ENCODE results near the gene MACO1.
A peak's percentile ranks its signal among the peaks of the same experiment; 100 is the strongest.

MACO1 gene

DNA sequence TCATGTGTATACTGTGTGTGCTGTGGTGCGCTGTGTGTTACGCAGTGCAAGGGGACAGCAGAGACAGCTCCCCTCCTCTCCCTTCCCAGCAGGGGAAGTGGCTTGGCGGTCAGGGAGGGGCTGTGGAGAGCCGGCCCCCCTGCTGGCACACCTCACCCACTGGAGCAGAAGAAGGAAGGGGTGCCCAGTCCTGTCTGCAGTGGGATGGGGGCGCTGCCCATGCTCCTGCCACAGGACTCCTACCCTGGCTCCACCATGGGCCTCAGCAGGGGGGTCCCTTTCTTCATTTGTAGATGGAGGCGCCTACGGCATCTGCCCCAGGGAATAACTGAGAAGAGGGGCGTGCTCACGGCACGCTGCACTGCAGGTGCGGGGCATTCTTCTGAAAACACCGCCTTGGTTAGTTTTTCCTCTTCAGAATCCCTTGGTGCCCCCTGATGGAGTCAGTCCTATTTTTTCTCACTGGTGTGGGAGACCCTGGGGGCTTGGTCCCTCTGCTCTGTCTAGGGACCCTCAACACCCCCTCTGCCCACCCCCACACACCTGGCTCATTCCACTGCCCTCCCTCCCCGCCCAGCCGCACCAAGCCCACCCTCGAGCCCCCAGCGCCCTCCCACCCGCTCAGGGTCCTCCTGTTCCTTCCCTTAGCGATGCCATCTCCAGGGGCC, 99.0 kb downstream of the MACO1 start:
- Mint-ChIP-seq H3K4me1 (ENCODE audit: low read depth) (peaks cover 5% of the 10 kb centered on the region), H3K36me3 (no peaks in the 10 kb centered on the region), H3K4me3 (no peak overlapping the region), H3K27ac (no peak overlapping the region), H3K9me3 (ENCODE audit: low read depth) (no peaks in the 10 kb centered on the region), H3K27me3 (no peaks in the 10 kb centered on the region)

DNA sequence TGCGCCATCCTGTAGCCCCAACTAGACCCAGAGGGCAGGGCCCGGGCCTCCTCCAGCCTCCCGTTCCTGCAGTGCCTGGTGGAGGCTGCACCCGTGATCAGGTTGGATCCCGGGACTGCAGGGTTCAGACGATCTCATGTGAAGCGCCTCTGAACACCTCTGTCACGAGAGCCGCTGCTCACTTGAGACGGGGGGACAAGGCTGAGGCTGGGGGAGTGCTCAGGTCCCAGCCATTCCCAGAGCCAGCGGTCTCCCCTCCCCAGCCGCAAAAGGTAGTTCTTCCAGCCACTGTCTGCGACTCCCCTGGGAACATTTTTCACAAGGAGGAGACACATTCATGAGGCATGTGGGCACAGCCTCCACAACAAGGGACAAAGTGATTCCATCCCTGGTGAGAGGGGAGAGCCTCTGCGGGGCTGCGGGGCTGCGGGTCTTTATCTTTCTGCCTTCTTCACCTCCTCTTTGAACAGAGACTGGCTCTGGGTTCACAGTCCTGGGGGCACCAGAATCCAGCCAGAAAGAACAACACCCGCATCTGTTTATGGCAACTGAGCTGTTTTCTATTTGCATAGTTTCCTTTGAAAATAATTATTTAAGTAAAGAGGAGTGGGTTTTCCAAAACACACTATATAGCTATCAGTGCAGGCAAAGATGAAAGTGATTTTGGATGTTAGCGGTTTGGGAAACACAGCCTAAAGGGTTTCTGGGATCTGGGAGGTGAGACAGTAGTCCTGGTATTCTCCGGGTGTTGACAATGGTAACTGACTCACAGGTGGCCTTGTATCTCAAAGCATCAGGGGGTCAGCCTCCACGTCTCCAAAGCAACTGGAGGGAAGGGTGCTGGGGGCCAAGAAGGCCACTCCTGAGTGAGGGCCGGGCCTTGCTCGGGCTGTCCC, 99.7 kb downstream of the MACO1 start:
- H3K27me3 Mint-ChIP-seq: no peaks in the 10 kb centered on the region
- no peaks in the 10 kb centered on the region for H3K36me3 Mint-ChIP-seq
- H3K4me3 Mint-ChIP-seq: no peak overlapping the region
- H3K9me3 Mint-ChIP-seq (ENCODE audit: low read depth): no peaks in the 10 kb centered on the region
- peaks cover 5% of the 10 kb centered on the region for H3K4me1 Mint-ChIP-seq (ENCODE audit: low read depth)
- H3K27ac Mint-ChIP-seq: no peak overlapping the region

DNA sequence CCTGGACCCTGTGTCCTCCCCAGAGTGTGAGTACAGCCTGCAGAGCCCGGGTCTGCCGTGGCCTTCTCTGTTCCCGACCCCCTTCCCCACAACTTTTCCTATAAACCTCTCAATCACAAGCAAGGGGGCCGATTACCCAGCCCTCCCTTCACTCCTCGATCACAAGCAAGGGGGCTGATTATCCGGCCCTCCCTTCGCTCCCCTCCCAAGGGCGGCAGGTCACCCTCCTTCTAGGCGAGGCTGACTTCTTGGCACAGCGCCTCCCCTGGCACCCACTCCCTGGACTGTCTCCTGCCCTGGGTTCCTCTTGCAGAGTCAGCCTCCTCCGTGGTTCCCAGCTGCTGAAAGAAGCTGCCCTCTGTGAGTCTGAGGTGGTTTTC, 100.4 kb downstream of the MACO1 start:
- H3K4me3 Mint-ChIP-seq: no peak overlapping the region
- no peaks in the 10 kb centered on the region for H3K27me3 Mint-ChIP-seq
- H3K9me3 Mint-ChIP-seq (ENCODE audit: low read depth): no peaks in the 10 kb centered on the region
- H3K4me1 Mint-ChIP-seq (ENCODE audit: low read depth): peaks cover 3% of the 10 kb centered on the region
- H3K27ac Mint-ChIP-seq: no peak overlapping the region
- no peaks in the 10 kb centered on the region for H3K36me3 Mint-ChIP-seq

DNA sequence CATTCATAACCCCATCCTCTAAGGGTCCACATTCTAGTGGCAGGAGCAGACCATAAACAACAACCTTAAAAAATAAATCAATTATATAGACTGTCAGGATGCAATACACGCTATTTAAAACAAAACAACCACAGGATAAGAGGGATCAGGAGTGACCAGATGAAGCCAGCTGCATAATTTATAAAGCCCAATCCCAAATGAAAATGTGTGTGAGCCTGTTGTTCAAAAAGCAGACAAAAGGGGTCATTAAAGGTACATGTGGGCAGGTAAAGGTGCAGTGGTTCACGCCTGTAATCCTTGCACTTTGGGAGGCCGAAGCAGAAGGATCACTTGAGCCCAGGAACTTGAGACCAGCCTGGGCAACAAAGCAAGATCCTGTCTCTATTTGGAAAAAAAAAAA, 102.3 kb downstream of the MACO1 start:
- Mint-ChIP-seq H3K4me1 (ENCODE audit: low read depth) (peaks cover 3% of the 10 kb centered on the region), H3K4me3 (no peak overlapping the region), H3K36me3 (no peaks in the 10 kb centered on the region), H3K9me3 (ENCODE audit: low read depth) (no peaks in the 10 kb centered on the region), H3K27me3 (no peaks in the 10 kb centered on the region), H3K27ac (no peak overlapping the region)

DNA sequence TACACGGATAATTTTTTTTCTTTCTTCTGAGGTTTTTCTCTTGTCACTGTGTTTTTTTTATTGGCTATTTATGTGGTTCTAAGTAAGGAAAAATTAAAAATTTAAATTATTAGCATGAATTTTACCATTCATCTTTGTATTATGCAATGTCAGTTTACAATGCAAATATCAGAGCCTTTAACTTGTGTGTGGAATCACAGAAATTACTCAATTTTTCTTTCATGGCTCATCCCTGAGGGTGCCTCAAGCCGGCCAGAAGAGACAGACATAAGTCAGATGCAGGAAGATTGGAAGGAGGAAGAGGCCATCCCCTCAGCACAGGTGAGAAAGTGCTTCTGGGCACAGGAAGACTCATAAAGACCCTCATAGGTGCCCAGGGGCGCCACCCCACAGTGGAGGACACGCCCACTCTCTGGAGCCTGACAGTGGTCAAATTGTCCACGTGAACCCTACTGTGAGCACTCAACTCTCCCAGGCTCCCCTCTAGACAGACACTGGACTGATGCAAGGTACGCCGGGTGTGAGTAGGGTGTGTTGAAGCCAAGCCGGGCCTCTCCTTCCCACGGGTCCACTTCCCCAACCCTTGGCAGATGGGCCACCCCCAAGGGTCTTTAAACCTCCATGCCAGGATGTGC, 103.2 kb downstream of the MACO1 start:
- Mint-ChIP-seq H3K4me3 (no peak overlapping the region), H3K27ac (no peak overlapping the region), H3K9me3 (ENCODE audit: low read depth) (no peaks in the 10 kb centered on the region), H3K36me3 (no peaks in the 10 kb centered on the region), H3K4me1 (ENCODE audit: low read depth) (peaks cover 6% of the 10 kb centered on the region), H3K27me3 (no peaks in the 10 kb centered on the region)

DNA sequence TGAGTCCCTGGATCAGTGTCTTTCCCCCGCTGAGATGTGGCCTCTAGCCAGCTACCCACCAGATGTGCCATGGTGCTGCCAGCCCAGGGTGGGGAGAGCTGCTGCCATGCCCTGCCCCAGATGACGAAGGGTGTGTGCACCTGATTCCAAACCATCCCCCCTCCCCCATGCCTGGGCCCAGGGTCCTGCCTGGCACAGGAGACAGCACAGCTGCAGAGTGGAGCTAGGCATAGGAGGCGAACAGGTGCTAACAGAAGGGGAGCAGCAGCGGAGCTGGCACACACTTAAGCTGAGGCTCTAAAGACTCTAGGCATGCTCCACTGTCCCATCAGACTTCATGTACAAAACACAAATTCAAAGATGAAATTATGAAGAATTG, 103.7 kb downstream of the MACO1 start:
- no peaks in the 10 kb centered on the region for H3K27me3 Mint-ChIP-seq
- H3K27ac Mint-ChIP-seq: no peak overlapping the region
- no peaks in the 10 kb centered on the region for H3K36me3 Mint-ChIP-seq
- H3K4me3 Mint-ChIP-seq: no peak overlapping the region
- no peaks in the 10 kb centered on the region for H3K9me3 Mint-ChIP-seq (ENCODE audit: low read depth)
- H3K4me1 Mint-ChIP-seq (ENCODE audit: low read depth): peaks cover 3% of the 10 kb centered on the region

DNA sequence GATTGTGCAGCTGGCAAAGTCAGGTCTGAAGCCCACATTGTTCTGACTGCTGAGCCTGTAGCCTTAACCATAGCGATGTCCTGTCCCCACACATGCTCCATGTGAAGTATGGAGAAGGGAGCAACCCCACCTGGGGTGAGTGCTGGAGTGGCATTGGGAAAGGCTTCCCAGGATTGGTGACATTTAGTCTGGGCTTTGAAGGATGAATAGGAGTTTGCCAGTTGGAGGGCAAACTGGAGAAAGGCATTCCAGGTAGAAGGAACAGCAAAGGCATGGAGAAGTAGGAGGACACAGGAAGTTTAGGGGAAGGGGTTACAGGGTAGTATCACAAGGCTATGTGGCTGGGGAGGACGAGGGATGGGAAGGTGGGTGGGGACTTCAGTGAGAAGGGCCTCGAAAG, 105.4 kb downstream of the MACO1 start:
- Mint-ChIP-seq H3K9me3 (ENCODE audit: low read depth) (no peaks in the 10 kb centered on the region), H3K36me3 (no peaks in the 10 kb centered on the region), H3K4me1 (ENCODE audit: low read depth) (peaks cover 3% of the 10 kb centered on the region), H3K4me3 (no peak overlapping the region), H3K27ac (no peak overlapping the region), H3K27me3 (no peaks in the 10 kb centered on the region)

DNA sequence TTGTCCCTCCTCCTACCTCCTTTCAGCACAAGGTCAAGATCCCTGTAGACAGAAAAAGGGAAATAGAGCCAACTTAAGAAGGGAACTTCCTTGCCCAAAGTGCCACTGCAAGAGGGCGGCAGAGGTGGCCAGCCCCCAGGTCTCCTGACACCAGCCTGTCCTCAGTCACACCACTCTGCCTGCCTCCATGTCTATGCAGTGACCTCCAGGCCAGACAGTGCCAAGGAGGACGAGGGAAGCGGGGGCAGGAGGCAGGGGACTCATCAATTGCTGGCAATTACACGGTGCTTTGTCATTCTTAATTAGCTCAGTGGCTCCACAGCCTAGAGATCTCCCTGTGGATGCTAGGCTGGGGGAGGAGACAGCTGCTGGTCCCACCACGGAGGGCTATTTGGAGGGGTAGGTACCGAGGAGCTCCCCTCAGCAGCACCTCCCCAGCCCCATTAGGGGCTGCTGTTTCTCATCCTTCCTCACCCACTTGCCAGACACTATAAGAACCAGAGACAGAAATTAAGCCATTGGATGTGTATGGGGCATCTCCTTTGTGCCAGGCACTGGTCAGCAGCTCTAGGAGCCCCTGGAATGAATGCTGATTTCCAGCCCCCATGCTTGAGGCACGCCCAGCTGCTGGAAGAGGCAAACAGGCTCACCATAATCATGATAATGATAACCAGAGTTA, 106.6 kb downstream of the MACO1 start:
- no peak overlapping the region for H3K27ac Mint-ChIP-seq
- H3K4me3 Mint-ChIP-seq: no peak overlapping the region
- H3K4me1 Mint-ChIP-seq (ENCODE audit: low read depth): peaks cover 3% of the 10 kb centered on the region
- H3K27me3 Mint-ChIP-seq: no peaks in the 10 kb centered on the region
- no peaks in the 10 kb centered on the region for H3K9me3 Mint-ChIP-seq (ENCODE audit: low read depth)
- no peaks in the 10 kb centered on the region for H3K36me3 Mint-ChIP-seq

DNA sequence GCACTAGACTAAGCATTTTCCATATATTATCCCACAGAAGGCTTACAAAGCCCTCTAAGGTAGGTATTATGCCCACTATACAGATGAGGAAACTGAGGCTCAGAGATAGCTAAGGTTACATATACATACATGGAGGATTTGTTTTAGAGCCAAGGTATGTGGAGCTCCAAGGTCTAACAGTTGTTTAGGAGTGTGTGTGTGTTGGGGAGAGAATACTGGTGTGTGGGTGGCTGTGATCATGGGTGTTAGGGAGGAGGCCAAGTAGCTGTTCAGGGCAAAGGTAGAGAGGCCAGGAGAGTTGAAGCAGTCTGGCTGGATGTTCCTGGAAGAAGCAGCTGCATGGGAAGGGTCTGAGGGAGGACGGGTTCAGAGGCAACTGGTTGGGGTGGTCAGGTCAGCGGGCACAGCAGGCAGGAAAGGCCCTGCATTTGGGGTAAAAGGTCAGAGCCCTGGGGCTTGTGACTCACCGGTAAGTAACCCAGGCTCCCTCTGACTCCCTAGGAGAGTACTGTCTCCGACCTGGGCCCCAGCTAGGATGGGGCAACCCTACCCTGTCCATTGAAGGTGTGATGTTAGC, 107.6 kb downstream of the MACO1 start:
- Mint-ChIP-seq H3K27ac (no peak overlapping the region), H3K4me1 (ENCODE audit: low read depth) (peaks cover 3% of the 10 kb centered on the region), H3K27me3 (no peaks in the 10 kb centered on the region), H3K36me3 (no peaks in the 10 kb centered on the region), H3K4me3 (no peak overlapping the region), H3K9me3 (ENCODE audit: low read depth) (no peaks in the 10 kb centered on the region)

DNA sequence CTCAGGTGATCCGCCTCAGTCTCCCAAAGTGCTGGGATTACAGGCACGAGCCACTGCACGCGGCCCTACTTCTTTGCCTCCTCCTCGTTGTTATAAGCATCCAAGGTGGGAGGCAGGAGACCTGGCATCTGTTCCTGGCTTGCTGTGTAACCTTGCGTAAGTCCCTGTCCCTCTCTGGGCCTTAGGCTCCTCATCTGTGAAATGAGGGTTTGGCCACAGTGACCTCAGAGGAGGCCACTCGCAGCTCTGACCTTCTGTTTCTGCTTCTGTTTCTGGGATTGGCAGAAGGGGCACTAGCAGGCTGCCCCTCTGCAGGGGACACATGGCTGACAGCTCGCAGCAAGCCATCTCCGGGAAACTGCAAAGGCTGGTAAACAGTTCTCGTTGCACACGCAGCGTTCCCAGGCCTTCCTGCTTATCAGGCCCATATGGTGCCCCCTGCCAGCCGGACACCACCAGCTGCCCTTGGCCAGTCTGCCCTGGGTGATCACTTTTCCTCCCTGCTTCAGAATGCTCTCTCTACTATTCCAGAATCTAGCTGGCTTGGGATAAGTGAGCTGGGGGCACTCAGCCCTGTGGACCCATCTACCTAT, 110.1 kb downstream of the MACO1 start:
- Mint-ChIP-seq H3K4me1 (ENCODE audit: low read depth) (peaks cover 18% of the 10 kb centered on the region), H3K27me3 (no peaks in the 10 kb centered on the region), H3K9me3 (ENCODE audit: low read depth) (no peaks in the 10 kb centered on the region), H3K27ac (no peak overlapping the region), H3K4me3 (no peak overlapping the region), H3K36me3 (no peaks in the 10 kb centered on the region)

DNA sequence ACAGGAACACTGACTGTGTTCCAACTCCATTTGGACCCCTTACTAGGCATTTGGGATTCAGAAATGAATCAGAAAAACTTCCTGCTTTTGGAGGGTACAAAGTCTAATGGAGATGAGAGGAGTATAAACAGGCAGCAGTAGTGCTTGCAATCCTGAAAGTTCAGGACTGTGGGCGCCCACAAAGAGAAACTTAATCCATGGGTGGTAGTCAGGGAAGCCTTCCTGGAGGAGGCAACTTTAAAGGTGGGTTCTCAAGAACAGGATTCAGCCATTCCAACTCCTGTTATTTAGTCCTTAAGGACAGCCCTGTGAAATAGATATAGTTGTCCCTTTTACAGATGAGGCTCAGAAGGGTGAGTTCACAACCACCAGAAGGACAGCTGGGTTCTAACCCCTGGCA, 110.7 kb downstream of the MACO1 start:
- H3K9me3 Mint-ChIP-seq (ENCODE audit: low read depth): no peaks in the 10 kb centered on the region
- no peaks in the 10 kb centered on the region for H3K36me3 Mint-ChIP-seq
- H3K27me3 Mint-ChIP-seq: no peaks in the 10 kb centered on the region
- H3K4me3 Mint-ChIP-seq: no peak overlapping the region
- H3K27ac Mint-ChIP-seq: no peak overlapping the region
- peaks cover 22% of the 10 kb centered on the region for H3K4me1 Mint-ChIP-seq (ENCODE audit: low read depth)

DNA sequence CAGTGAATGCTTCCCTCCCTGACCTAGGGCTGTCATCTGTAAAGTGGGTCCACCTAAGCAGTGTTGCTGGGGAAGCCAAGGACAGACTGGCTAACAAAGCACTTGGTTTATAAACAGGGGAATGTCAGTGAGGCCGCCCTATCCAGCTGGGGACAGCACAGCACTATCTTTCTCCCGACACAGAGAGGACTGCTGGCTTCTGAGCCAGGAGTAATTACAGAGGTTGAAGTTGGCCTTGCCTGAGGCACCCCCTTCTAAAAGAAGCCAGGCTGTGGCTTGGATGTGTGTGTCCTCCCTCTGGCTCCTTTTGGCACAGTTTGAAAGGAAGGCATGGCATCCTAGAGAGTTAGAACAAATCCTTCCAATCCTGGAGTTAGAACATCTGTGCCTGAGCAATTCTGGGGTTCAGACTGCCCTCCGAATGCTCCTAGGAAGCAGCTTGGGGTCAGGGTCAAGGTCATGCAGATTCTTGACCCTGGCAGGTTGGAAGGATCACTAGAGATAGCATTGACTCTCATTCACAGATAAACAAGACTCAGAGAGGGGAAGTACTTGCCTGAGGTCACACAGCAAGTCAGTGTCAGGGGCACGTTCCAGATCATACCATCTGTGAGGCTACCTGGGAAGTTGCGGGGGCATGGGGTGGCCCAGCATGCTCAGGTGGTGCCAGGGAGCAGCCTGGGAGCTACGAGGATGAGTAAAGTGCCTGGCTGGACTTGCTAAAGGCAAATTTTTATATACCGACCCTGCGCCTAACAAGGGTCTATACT, 111.4 kb downstream of the MACO1 start:
- Mint-ChIP-seq H3K4me3 (peak overlapping the region; percentile 75), H3K9me3 (ENCODE audit: low read depth) (no peaks in the 10 kb centered on the region), H3K27ac (no peak overlapping the region), H3K27me3 (no peaks in the 10 kb centered on the region), H3K4me1 (ENCODE audit: low read depth) (peaks cover 28% of the 10 kb centered on the region), H3K36me3 (no peaks in the 10 kb centered on the region)

DNA sequence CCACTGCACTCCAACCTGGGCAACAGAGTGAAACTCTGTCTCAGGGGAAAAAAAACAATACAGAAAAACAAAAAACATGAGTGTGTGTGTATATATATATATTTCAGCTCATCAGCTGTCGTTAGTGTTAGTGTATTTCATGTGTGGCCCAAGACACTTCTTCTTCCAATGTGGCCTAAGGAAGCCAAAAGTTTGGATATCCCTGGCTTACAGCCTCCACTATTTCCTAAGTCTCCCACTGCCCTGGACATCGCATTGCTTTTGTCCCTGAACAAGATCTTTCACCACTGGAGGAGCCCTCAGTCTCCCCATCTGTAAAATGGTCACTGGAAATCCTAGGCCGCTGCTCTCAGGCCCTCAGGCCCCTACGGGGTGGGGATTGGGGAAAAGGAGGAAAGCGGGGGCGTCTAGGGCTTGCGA, 112.3 kb downstream of the MACO1 start:
- Mint-ChIP-seq H3K4me3 (peak overlapping the region; percentile 75), H3K36me3 (no peaks in the 10 kb centered on the region), H3K27ac (peak overlapping the region; percentile 41), H3K9me3 (ENCODE audit: low read depth) (no peaks in the 10 kb centered on the region), H3K4me1 (ENCODE audit: low read depth) (peaks cover 34% of the 10 kb centered on the region), H3K27me3 (no peaks in the 10 kb centered on the region)
